Measurements from ENCODE around the gene RPS6KL1.

Gene RPS6KL1

GRCh38 chr14:74956027-74956279 lies 32.9 kb upstream of the RPS6KL1 start:
- TF ChIP-seq EZH2phosphoT487 (IDR thresholded peaks at IDR 0.05; ENCODE audit: borderline replicate concordance) (no peak), CTCF (conservative IDR thresholded peaks at IDR 0.05; ENCODE audit: low read length) (no peak)
- Histone ChIP-seq H3K9me2 (replicated peaks; ENCODE audit: low read depth, low read length) (no peaks in the 10 kb centered on the region), H3K36me3 (ENCODE audit: insufficient read depth, low read length) (no peaks in the 10 kb centered on the region), H2AFZ (ENCODE audit: low read length) (no peak overlapping the region), H3K9ac (ENCODE audit: low read depth, low read length, poor library complexity, severe bottlenecking) (no peak overlapping the region), H3K4me2 (ENCODE audit: low read depth, low read length, poor library complexity, severe bottlenecking) (no peak overlapping the region), H3F3A (ENCODE audit: low read depth) (no peaks in the 10 kb centered on the region), H3K4me3 (ENCODE audit: low read length, poor library complexity, severe bottlenecking) (no peak overlapping the region), H3K27me3 (ENCODE audit: insufficient read depth, low read length, poor library complexity, severe bottlenecking) (no peaks in the 10 kb centered on the region), H3K79me2 (ENCODE audit: insufficient read depth, low read length) (no peaks in the 10 kb centered on the region), H4K20me1 (ENCODE audit: insufficient read depth, low read length, poor library complexity, severe bottlenecking) (no peaks in the 10 kb centered on the region), H3K4me1 (ENCODE audit: insufficient read depth, low read length, poor library complexity, severe bottlenecking) (peaks cover 9% of the 10 kb centered on the region), H3K9me3 (ENCODE audit: insufficient read depth, low read depth, low read length) (no peaks in the 10 kb centered on the region)

GRCh38 chr14:74955229-74956026 lies 32.4 kb upstream of the RPS6KL1 start, which contains the start of gene PGF:
TSS of gene PGF (minus strand) at chr14:74955597. CDS start at chr14:74955242, 355 bp downstream.
- no peak within 1 kb of the TSS for H3K4me3 ChIP-seq (ENCODE audit: low read length, poor library complexity, severe bottlenecking)
- no peaks in the 10 kb centered on the region for H3K9me3 ChIP-seq (ENCODE audit: insufficient read depth, low read depth, low read length)
- no peak within 1 kb of the TSS for H3K4me2 ChIP-seq (ENCODE audit: low read depth, low read length, poor library complexity, severe bottlenecking)
- no peaks in the 10 kb centered on the region for H4K20me1 ChIP-seq (ENCODE audit: insufficient read depth, low read length, poor library complexity, severe bottlenecking)
- no peaks in the 10 kb centered on the region for H3K27me3 ChIP-seq (ENCODE audit: insufficient read depth, low read length, poor library complexity, severe bottlenecking)
- H3K9ac ChIP-seq (ENCODE audit: low read depth, low read length, poor library complexity, severe bottlenecking) = no peak within 1 kb of the TSS
- no peak within 1 kb of the TSS for H2AFZ ChIP-seq (ENCODE audit: low read length)
- peaks cover 9% of the 10 kb centered on the region for H3K4me1 ChIP-seq (ENCODE audit: insufficient read depth, low read length, poor library complexity, severe bottlenecking)
- no peak for TF ChIP-seq EZH2phosphoT487 (IDR thresholded peaks at IDR 0.05; ENCODE audit: borderline replicate concordance)
- TF ChIP-seq CTCF (conservative IDR thresholded peaks at IDR 0.05; ENCODE audit: low read length) = no peak
- no peaks in the 10 kb centered on the region for H3K36me3 ChIP-seq (ENCODE audit: insufficient read depth, low read length)
- no peaks in the 10 kb centered on the region for H3K79me2 ChIP-seq (ENCODE audit: insufficient read depth, low read length)
- no peaks in the 10 kb centered on the region for H3K9me2 ChIP-seq (replicated peaks; ENCODE audit: low read depth, low read length)
- no peaks in the 10 kb centered on the region for H3F3A ChIP-seq (ENCODE audit: low read depth)

GRCh38 chr14:74954947-74955228 lies 31.8 kb upstream of the RPS6KL1 start:
- Histone ChIP-seq H3K36me3 (ENCODE audit: insufficient read depth, low read length) (no peaks in the 10 kb centered on the region), H3K9me2 (replicated peaks; ENCODE audit: low read depth, low read length) (no peaks in the 10 kb centered on the region), H2AFZ (ENCODE audit: low read length) (no peak overlapping the region), H4K20me1 (ENCODE audit: insufficient read depth, low read length, poor library complexity, severe bottlenecking) (no peaks in the 10 kb centered on the region), H3K9me3 (ENCODE audit: insufficient read depth, low read depth, low read length) (no peaks in the 10 kb centered on the region), H3K4me1 (ENCODE audit: insufficient read depth, low read length, poor library complexity, severe bottlenecking) (peaks cover 9% of the 10 kb centered on the region), H3K4me3 (ENCODE audit: low read length, poor library complexity, severe bottlenecking) (no peak overlapping the region), H3F3A (ENCODE audit: low read depth) (no peaks in the 10 kb centered on the region), H3K4me2 (ENCODE audit: low read depth, low read length, poor library complexity, severe bottlenecking) (no peak overlapping the region), H3K9ac (ENCODE audit: low read depth, low read length, poor library complexity, severe bottlenecking) (no peak overlapping the region), H3K27me3 (ENCODE audit: insufficient read depth, low read length, poor library complexity, severe bottlenecking) (no peaks in the 10 kb centered on the region), H3K79me2 (ENCODE audit: insufficient read depth, low read length) (no peaks in the 10 kb centered on the region)
- TF ChIP-seq CTCF (conservative IDR thresholded peaks at IDR 0.05; ENCODE audit: low read length) (no peak), EZH2phosphoT487 (IDR thresholded peaks at IDR 0.05; ENCODE audit: borderline replicate concordance) (no peak)

Measured in Loucy (cell line).